Omental fat pad (tissue), 4 donors: ENCODE data around the gene LFNG. TPM values are rescaled to one million over a fixed set of nuclear protein-coding genes. Genes with fewer than 3 reads are reported as not detected.
"Not testable (repeated sequence)": the region's sequence is repeated elsewhere in the genome, so short reads cannot be mapped to it uniquely, and the experiment has no call there.

Experiments
- ATAC-seq: fragments of 150-250 bp; one replicate; pipeline ENCODE4 v1.9.1; 2016; ENCODE audit warnings: mild to moderate bottlenecking, moderate library complexity; ENCODE audit not compliant: low FRiP score
- DNase-seq: peaks from one replicate; pipeline ENCODE4 v3.0.0-alpha.2; 2019; ENCODE audit warnings: low spot score
- total RNA-seq, 4 donors: library from RNA; depleted of rRNA; stranded (reverse); fragments of >200 nt; gene quantifications; one replicate each; pipeline ENCODE4 v1.1.0, GENCODE V29; 2016
- TF ChIP-seq, protein P1 (sequence below), 3 donors: fragments of 450-650 bp; IDR thresholded peaks; one replicate each; pipeline ENCODE4 v1.5.1; 2016 to 2017; ENCODE audit warnings: antibody characterized with exemption in 3 of 3, mild to moderate bottlenecking in 3 of 3, moderate library complexity in 2 of 3

Gene LFNG
- total RNA-seq, 4 donors from 2014 or later: 4.7 to 25.9 (median 21.6) TPM

DNA sequence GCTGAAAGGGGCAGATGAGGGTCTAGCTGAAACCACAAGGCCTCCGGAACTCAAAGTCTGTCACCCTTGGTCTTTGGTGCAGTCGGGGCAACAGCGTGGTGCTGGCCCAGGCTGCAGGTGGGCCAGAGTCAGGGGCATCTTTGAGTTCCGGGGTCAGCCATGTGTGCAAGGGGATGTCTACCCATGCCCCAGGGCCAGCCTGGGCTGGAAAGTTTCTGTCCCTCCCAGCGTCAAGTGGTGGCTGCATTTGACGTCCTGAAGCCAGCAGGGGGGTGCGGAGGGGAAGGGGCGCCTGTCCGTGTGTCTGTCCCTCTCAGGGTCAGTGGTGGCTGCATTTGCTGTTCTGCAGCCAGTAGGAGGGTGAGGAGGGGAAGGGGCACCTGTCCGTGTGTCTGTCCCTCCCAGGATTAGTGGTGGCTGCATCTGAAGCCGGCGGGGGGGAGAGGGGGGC is 35.1 kb downstream of the LFNG start:
- TF ChIP-seq, protein P1, sequence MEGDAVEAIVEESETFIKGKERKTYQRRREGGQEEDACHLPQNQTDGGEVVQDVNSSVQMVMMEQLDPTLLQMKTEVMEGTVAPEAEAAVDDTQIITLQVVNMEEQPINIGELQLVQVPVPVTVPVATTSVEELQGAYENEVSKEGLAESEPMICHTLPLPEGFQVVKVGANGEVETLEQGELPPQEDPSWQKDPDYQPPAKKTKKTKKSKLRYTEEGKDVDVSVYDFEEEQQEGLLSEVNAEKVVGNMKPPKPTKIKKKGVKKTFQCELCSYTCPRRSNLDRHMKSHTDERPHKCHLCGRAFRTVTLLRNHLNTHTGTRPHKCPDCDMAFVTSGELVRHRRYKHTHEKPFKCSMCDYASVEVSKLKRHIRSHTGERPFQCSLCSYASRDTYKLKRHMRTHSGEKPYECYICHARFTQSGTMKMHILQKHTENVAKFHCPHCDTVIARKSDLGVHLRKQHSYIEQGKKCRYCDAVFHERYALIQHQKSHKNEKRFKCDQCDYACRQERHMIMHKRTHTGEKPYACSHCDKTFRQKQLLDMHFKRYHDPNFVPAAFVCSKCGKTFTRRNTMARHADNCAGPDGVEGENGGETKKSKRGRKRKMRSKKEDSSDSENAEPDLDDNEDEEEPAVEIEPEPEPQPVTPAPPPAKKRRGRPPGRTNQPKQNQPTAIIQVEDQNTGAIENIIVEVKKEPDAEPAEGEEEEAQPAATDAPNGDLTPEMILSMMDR (IDR thresholded peaks at IDR 0.05): no peak

DNA sequence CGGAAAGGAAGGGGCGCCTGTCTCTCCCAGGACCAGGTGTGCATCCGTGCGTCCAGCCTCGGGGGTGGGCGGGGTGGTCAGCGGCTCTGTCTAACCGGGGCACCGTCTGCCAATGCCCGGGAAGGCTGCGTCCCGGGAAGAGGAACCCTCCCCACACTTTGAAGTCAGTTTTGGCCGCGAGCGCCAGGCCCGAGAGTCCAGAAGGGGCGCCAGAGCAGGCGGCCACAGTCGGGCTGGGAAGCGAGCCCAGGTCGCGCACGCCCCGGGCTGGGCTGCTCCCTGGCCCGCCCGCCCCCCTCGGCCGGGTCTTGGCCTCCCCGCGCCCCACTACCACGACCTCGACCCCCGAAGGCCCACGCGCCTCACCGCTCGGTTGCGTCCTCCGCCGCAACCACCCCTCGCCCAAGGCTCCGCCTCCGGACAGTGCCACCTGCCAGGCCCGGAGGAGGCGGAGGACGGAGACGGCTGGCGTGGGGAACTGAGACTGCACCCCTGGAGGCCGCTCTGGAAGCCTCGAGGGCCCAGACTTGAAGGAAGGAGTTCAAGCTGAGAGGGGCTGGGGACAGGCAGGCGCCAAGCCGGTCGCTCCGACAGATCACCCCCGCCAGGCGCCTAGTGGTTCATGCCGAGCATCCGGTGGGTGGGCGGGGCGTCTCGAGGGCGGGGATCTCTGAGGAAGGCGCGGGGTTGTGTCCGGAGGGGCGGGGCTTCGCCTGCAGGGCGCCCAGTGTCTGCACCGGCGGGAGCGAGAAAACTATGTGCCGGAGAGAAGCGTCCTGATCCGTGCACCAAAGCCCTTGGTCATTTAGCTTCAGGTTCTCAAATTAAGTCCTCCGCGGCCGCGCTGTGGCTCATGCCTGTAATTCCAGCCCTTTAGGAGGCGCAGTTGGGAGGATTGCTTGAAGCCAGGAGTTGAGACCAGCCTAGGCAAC is 35.8 kb downstream of the LFNG start, which contains the start of gene BRAT1:
Gene BRAT1 (minus strand): TSS at position 404 of the 932 bp plus-strand sequence. CDS start 1,093 bp downstream, outside the sequence.
- ATAC-seq: peak; percentile 96
- TF ChIP-seq, protein P1 (IDR thresholded peaks at IDR 0.05): no peak
- peak; percentile 95 for DNase-seq

More for the DNA sequence above, 35.1 kb downstream of the LFNG start:
- DNase-seq (no peak), ATAC-seq (no peak)

DNA sequence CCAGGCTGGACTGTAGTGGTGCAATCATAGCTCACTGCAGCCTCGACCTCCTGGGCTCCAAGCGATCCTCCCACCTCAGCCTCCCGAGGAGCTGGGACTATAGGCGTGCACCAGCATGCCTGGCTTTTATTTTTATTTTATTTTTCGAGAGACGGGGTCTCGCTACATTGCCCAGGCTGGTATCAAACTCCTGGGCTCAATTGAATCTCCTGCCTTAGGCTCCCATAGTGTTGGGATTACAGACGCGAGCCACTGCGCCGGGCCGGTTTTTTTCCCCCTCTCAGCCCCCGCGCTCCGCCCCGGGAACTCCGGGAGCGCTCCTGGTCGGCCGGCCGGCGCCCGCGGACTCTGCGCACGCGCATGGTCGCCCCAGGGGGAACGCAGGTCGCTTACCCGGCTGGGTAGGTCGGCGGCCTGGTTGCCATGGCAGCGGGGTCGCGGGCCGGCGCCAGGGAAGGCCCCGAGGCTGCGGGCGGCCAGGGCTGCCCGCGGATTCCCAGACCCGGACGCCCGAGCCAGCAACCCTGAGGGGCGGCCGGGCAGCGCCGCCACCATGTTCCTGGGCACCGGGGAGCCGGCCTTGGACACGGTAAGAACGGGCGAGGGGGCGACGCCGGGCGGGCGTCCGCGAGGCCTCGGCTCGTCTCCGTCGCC is 39.2 kb downstream of the LFNG start, which contains the start of gene IQCE:
Gene IQCE (plus strand): TSS at position 351 of the 654 bp plus-strand sequence. CDS start 203 bp downstream, at position 554.
- ATAC-seq: peak; percentile 69
- TF ChIP-seq, protein P1 (IDR thresholded peaks at IDR 0.05): no peak
- peak; percentile 68 for DNase-seq

DNA sequence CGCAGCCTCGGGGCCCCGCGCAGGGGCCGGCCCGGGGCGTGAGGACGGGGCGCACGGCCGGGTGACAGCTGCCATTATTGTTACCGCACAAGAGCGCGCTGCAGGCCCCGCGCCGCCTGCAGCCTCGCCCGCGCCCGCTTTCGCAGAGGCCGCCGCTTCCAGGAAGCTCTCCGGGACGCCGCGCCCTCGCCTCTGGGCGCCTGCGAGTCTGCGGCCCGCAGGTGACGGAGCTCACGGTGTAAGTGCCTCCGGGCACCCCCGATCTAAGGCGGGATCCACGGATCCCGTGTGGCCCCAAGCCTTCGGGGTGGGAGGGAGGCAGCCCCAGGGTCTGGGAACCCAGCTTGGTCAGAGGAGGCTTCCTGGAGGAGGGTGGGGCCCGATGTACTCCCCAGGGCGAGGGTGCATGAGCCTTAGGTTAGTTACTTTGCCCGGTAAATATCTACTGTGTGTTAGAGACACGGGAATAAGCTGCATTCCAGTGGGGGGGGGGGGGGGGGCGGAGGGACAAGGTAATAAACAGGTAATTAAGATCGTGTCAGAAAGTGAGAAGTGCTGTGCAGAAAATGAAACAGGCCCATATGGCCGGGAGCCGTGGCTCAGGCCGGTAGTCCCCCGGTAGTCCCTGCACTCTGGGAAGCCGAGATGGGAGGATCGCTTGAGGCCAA is 39.8 kb downstream of the LFNG start:
- ATAC-seq (no peak), DNase-seq (no peak)
- TF ChIP-seq, protein P1 (IDR thresholded peaks at IDR 0.05): no peak

DNA sequence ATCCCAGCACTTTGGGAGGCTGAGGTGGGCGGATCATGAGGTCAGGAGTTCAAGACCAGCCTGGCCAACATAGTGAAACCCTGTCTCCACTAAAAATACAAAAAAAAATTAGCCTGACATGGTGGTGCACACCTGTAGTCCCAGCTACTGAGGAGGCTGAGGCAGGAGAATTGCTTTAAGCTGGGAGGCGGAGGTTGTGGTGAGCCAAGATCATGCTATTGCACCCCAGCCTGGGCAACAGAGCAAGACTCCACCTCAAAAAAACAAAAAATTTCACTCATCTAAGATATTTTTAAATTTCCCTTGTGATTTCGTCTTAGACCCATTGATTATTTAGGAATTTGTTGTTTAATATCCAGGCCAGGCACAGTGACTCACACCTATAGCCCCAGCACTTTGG is 44.4 kb downstream of the LFNG start:
- not testable (repeated sequence) for DNase-seq, ATAC-seq

DNA sequence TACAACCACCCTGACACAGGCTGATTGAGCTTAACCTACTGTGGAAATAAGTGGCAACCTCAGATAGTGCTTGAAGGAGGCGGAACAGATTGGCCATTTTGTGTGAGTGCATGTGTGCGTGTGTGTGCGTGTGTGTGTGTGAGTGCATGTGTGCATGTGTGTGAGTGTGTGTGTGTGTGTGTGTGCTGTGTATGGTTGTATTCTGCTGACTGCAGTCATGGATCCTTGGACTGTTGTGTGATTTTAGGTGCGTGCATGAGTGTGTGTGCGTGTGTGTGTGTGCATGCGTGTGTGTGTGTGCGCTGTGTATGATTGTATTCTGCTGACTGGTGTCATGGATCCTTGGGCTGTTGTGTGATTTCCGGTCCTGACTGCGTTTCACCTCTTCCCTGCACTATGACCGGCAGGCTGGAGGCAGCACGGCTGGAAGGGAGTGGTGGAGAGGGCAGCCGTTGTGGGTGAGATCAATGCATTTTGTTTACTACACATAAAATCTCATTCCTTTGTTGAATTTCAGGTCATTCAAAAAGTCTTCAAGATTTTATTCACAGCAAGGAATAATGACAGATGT is 45.5 kb downstream of the LFNG start:
- DNase-seq: no peak
- TF ChIP-seq, protein P1 (IDR thresholded peaks at IDR 0.05): no peak
- ATAC-seq: no peak
